K562 (cell line): ENCODE data around the gene LAGE3. TPM values are rescaled to one million over a fixed set of nuclear protein-coding genes. Genes with fewer than 3 reads are reported as not detected.

ENCODE experiments used
- FOS ChIP-seq: IDR thresholded peaks from 3 replicates; pipeline ENCODE4 v1.6.1; 2011; ENCODE audit not compliant: insufficient read length; ENCODE audit errors: extremely low read depth
- MGA ChIP-seq: fragments of 450-650 bp; IDR thresholded peaks from 2 replicates; pipeline ENCODE4 v1.6.1; 2016; ENCODE audit warnings: mild to moderate bottlenecking, moderate library complexity
- NFE2L1 ChIP-seq: fragments of 450-650 bp; IDR thresholded peaks from 2 replicates; pipeline ENCODE4 v1.6.1; 2016; ENCODE audit warnings: missing genetic modification characterization, low read depth, mild to moderate bottlenecking, missing compliant biosample characterization, moderate library complexity, borderline replicate concordance
- POLR3A ChIP-seq: IDR thresholded peaks from 2 replicates; pipeline ENCODE4 v1.6.1; 2011; ENCODE audit warnings: borderline replicate concordance, mild to moderate bottlenecking, moderate library complexity; ENCODE audit not compliant: insufficient read length, insufficient read depth; ENCODE audit errors: extremely low read depth
- TFE3 ChIP-seq: fragments of 450-650 bp; formaldehyde crosslinking; IDR thresholded peaks from 2 replicates; pipeline ENCODE4 v1.4.0; 2020; ENCODE audit warnings: mild to moderate bottlenecking, mixed read lengths
- TSHZ1 ChIP-seq: fragments of 250-450 bp; sonication (Bioruptor Pico); IDR thresholded peaks from 2 replicates; pipeline ENCODE4 v1.4.0; 2020; ENCODE audit warnings: mild to moderate bottlenecking, moderate library complexity
- ZFPM2 ChIP-seq: fragments of 250-450 bp; sonication (Bioruptor Pico); IDR thresholded peaks from 2 replicates; pipeline ENCODE4 v1.5.1; 2022; ENCODE audit warnings: mild to moderate bottlenecking
- polyA plus RNA-seq, 8 experiments: library from polyadenylated mRNA; depleted of rRNA in 4 of 8; stranded (reverse) in 5 of 8; unstranded in 3 of 8; fragments of >200 nt; fragmentation: Nextera tagmentation in 2 of 8; fragmentation: Illumina TruSeq in 1 of 8; extraction: Ambion mirVana in 2 of 8; extraction: Trizol in 1 of 8; gene quantifications; 2 replicates each; pipeline versions ENCODE4 v1.2.1 to v1.2.3, GENCODE V29; 2011 to 2014; ENCODE audit warnings: inconsistent platforms in 1 of 8, missing spikeins in 1 of 8
- total RNA-seq, 7 experiments: library from RNA; depleted of rRNA in 6 of 7; stranded (reverse); fragments of >200 nt in 6 of 7; fragmentation: Illumina TruSeq in 2 of 7; extraction: Trizol in 2 of 7; gene quantifications; 2 replicates each; pipeline versions ENCODE4 v1.2.1 to v1.2.3, GENCODE V29; 2011 to 2021; ENCODE audit warnings: low replicate concordance in 1 of 7

LAGE3 gene
- total and polyA plus RNA-seq, 9 of the 15 experiments (the other 6 are each of a cell fraction or from before 2014, with no cell fraction given): 28.2 to 125 (median 35.8) TPM

- TF ChIP-seq TSHZ1 (CRISPR knock-in tag) (no peak), POLR3A (no peak), MGA (no peak), ZFPM2 (CRISPR knock-in tag) (no peak), FOS (no peak), TFE3 (CRISPR knock-in tag) (no peak), NFE2L1 (tag) (no peak)
These were observed 7.5 kb upstream of the LAGE3 start, which contains the start of gene UBL4A (continued) for GRCh38 chrX:154486396-154487207.
